GM18861 (cell line): ENCODE data around the gene CHD2.
"Not testable (repeated sequence)": the region's sequence is repeated elsewhere in the genome, so short reads cannot be mapped to it uniquely, and the experiment has no call there.

Source experiments
- ATAC-seq: cut with Tn5 transposase; IDR thresholded peaks from one replicate; pipeline ENCODE4 v1.9.1; 2021; ENCODE audit not compliant: unreplicated experiment

Gene CHD2

GRCh38 chr15:93047621-93048425 is 147.7 kb downstream of the CHD2 start:
- ATAC-seq, result no peak

- no peak for ATAC-seq
These were observed 148.2 kb downstream of the CHD2 start for GRCh38 chr15:93048426-93048721.

GRCh38 chr15:93048759-93049161 is 148.6 kb downstream of the CHD2 start:
- ATAC-seq, result no peak

- ATAC-seq, result no peak
These were observed 149.1 kb downstream of the CHD2 start for GRCh38 chr15:93049233-93049632.

GRCh38 chr15:93049914-93050578 is 149.9 kb downstream of the CHD2 start:
- no peak for ATAC-seq

GRCh38 chr15:93050648-93051047 is 150.5 kb downstream of the CHD2 start:
- ATAC-seq, result no peak

GRCh38 chr15:93051236-93052089 is 151.3 kb downstream of the CHD2 start:
- ATAC-seq, result no peak

GRCh38 chr15:93052090-93052879 is 152.2 kb downstream of the CHD2 start:
- ATAC-seq, result no peak

GRCh38 chr15:93055211-93055610 is 155.1 kb downstream of the CHD2 start:
- no peak for ATAC-seq

- ATAC-seq, result no peak
These were observed 156.7 kb downstream of the CHD2 start for GRCh38 chr15:93056836-93057235.

- no peak for ATAC-seq
These were observed 157.5 kb downstream of the CHD2 start for GRCh38 chr15:93057618-93058017.

- no peak for ATAC-seq
These were observed 158.0 kb downstream of the CHD2 start for GRCh38 chr15:93058128-93058527.

GRCh38 chr15:93058904-93059427 is 158.8 kb downstream of the CHD2 start:
- no peak for ATAC-seq

GRCh38 chr15:93059442-93059841 is 159.3 kb downstream of the CHD2 start:
- ATAC-seq, result no peak

- ATAC-seq, result no peak
These were observed 160.5 kb downstream of the CHD2 start for GRCh38 chr15:93060336-93061248.

GRCh38 chr15:93062628-93063261 is 162.6 kb downstream of the CHD2 start:
- not testable (repeated sequence) for ATAC-seq

GRCh38 chr15:93063262-93063671 is 163.1 kb downstream of the CHD2 start:
- no peak for ATAC-seq

GRCh38 chr15:93063796-93064690 is 163.9 kb downstream of the CHD2 start:
- ATAC-seq, result no peak
